Neural cell (in vitro differentiated cells): ENCODE measurements around the gene MAP2K4. TPM values are rescaled to one million over a fixed set of nuclear protein-coding genes. Genes with fewer than 3 reads are reported as not detected.

Experiments used
- H2AFZ ChIP-seq: fragments of 200-600, 300-800 bp; sonication (generic), shearing (Covaris generic); 2 replicates; pipeline ENCODE4 v1.6.0; 2014; ENCODE audit warnings: low read depth, mild to moderate bottlenecking, antibody characterized with exemption, low read length, moderate library complexity
- H3F3A ChIP-seq: fragments of 200-600 bp; shearing (Covaris generic); 2 replicates; pipeline ENCODE4 v1.6.1; 2016; ENCODE audit warnings: mild to moderate bottlenecking, moderate library complexity, mixed read lengths, antibody characterized with exemption, low read length; ENCODE audit not compliant: insufficient read depth, poor library complexity, severe bottlenecking
- H3K27ac ChIP-seq: fragments of 200-600, 300-800 bp; sonication (generic), shearing (Covaris generic); 2 replicates; pipeline ENCODE4 v1.5.1; 2014; ENCODE audit warnings: mild to moderate bottlenecking, low read length, moderate library complexity
- H3K27me3 ChIP-seq: fragments of 300-800, 200-600 bp; sonication (generic), shearing (Covaris generic); 2 replicates; pipeline ENCODE4 v1.6.0; 2014; ENCODE audit warnings: mild to moderate bottlenecking, low read depth, low read length, moderate library complexity; ENCODE audit not compliant: insufficient read depth
- H3K36me3 ChIP-seq: fragments of 300-800, 200-600 bp; sonication (generic), shearing (Covaris generic); 2 replicates; pipeline ENCODE4 v1.5.1; 2014; ENCODE audit warnings: mild to moderate bottlenecking, antibody characterized with exemption, low read length, moderate library complexity; ENCODE audit not compliant: insufficient read depth
- H3K4me2 ChIP-seq: fragments of 300-800, 200-600 bp; sonication (generic), shearing (Covaris generic); 2 replicates; pipeline ENCODE4 v1.6.0; 2014; ENCODE audit warnings: mild to moderate bottlenecking, low read length
- H3K4me3 ChIP-seq: fragments of 300-800, 200-600 bp; sonication (generic), shearing (Covaris generic); 2 replicates; pipeline ENCODE4 v1.5.1; 2014; ENCODE audit warnings: mild to moderate bottlenecking, low read length, moderate library complexity
- H3K79me2 ChIP-seq: fragments of 200-600 bp; shearing (Covaris generic); replicated peaks from 2 replicates; pipeline ENCODE4 v1.6.0; 2014; ENCODE audit warnings: mild to moderate bottlenecking, low read length, moderate library complexity; ENCODE audit not compliant: insufficient read depth
- H3K9ac ChIP-seq: fragments of 300-800, 200-600 bp; sonication (generic), shearing (Covaris generic); 2 replicates; pipeline ENCODE4 v1.6.1; 2016; ENCODE audit warnings: mild to moderate bottlenecking, low read length, mixed read lengths
- H3K9me2 ChIP-seq: fragments of 200-600 bp; shearing (Covaris generic); 2 replicates; pipeline ENCODE4 v1.6.1; 2016; ENCODE audit warnings: mild to moderate bottlenecking, low read length, mixed read lengths; ENCODE audit not compliant: insufficient read depth
- H3K9me3 ChIP-seq: fragments of 200-600, 300-800 bp; sonication (generic), shearing (Covaris generic); 2 replicates; pipeline ENCODE4 v1.6.1; 2016; ENCODE audit warnings: mild to moderate bottlenecking, mixed run types, low read length, moderate library complexity, mixed read lengths
- H4K20me1 ChIP-seq: fragments of 200-600 bp; shearing (Covaris generic); 2 replicates; pipeline ENCODE4 v1.6.1; 2016; ENCODE audit warnings: mild to moderate bottlenecking, mixed run types; ENCODE audit not compliant: insufficient read depth
- EP300 ChIP-seq: fragments of 450-650 bp; conservative IDR thresholded peaks from 2 replicates; pipeline ENCODE4 v1.6.1; 2014; ENCODE audit warnings: antibody characterized with exemption, mild to moderate bottlenecking, moderate library complexity; ENCODE audit not compliant: poor library complexity, severe bottlenecking
- EZH2 ChIP-seq: fragments of 200-600, 300-800 bp; shearing (Covaris generic), sonication (generic); IDR thresholded peaks from 2 replicates; pipeline ENCODE4 v1.6.1; 2014; ENCODE audit warnings: antibody characterized with exemption, low read length, borderline replicate concordance, mild to moderate bottlenecking; ENCODE audit not compliant: insufficient read depth, poor library complexity, severe bottlenecking
- MXI1 ChIP-seq: fragments of 450-650 bp; conservative IDR thresholded peaks from 2 replicates; pipeline ENCODE4 v1.6.1; 2014; ENCODE audit warnings: antibody characterized with exemption, mild to moderate bottlenecking; ENCODE audit not compliant: poor library complexity, severe bottlenecking
- POLR2AphosphoS5 ChIP-seq: IDR thresholded peaks from 2 replicates; pipeline ENCODE4 v1.6.1; 2012
- RAD21 ChIP-seq: fragments of 450-650 bp; conservative IDR thresholded peaks from 2 replicates; pipeline ENCODE4 v1.6.1; 2014; ENCODE audit warnings: antibody characterized with exemption, mild to moderate bottlenecking, moderate library complexity
- REST ChIP-seq: IDR thresholded peaks from 2 replicates; pipeline ENCODE4 v1.6.1; 2012; ENCODE audit warnings: borderline replicate concordance
- SMC3 ChIP-seq: fragments of 450-650 bp; conservative IDR thresholded peaks from 2 replicates; pipeline ENCODE4 v1.6.1; 2014; ENCODE audit warnings: antibody characterized with exemption, mild to moderate bottlenecking, moderate library complexity; ENCODE audit not compliant: poor library complexity
- TAF1 ChIP-seq: IDR thresholded peaks from 2 replicates; pipeline ENCODE4 v1.6.1; 2012; ENCODE audit warnings: low read depth
- polyA plus RNA-seq: library from polyadenylated mRNA; depleted of rRNA; stranded (reverse); fragments of >200 nt; gene quantifications from 2 replicates; pipeline ENCODE4 v1.2.3, GENCODE V29; 2014
- TF ChIP-seq, protein P1 (sequence below): fragments of 450-650 bp; IDR thresholded peaks from 2 replicates; pipeline ENCODE4 v1.5.1; 2014; ENCODE audit warnings: antibody characterized with exemption, mild to moderate bottlenecking, moderate library complexity; ENCODE audit not compliant: poor library complexity, severe bottlenecking

The MAP2K4 gene
- polyA plus RNA-seq, 1 donor from 2014 or later, result 78.4 TPM

DNA sequence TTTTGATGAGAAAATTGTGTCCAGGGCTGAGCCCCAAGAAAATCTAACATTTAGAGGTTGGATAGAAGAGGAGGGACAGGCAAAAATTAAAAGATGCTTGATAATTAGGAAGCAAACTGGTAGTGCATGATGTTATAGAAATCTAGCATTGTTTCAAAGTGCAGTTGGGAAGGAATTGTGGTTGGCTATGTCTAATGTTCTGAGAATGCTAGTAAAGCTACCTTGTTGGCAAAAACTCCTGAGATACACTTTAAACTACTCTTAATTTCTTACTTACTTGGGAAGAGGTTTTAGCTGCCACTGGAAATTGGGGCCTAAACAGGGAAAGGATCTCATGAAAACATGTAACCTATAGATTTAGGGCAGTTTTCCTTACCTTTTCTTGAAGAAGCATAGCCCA is 48.3 kb downstream of the MAP2K4 start:
- Histone ChIP-seq H3K4me3 (peak overlapping the region; percentile 49), H3K9me2 (no peaks in the 10 kb centered on the region), H3F3A (peaks cover 3% of the 10 kb centered on the region), H2AFZ (no peak overlapping the region), H3K36me3 (no peaks in the 10 kb centered on the region), H3K9me3 (no peaks in the 10 kb centered on the region), H3K79me2 (peaks cover 15% of the 10 kb centered on the region), H4K20me1 (no peaks in the 10 kb centered on the region), H3K4me2 (peak overlapping the region; percentile 52), H3K27ac (peak overlapping the region; percentile 81), H3K9ac (peak overlapping the region; percentile 47), H3K27me3 (no peaks in the 10 kb centered on the region)
- TF ChIP-seq TAF1 (no peak), RAD21 (no peak), EZH2 (no peak), MXI1 (no peak), REST (no peak), SMC3 (no peak), EP300 (no peak), POLR2AphosphoS5 (no peak)
- TF ChIP-seq, protein P1, sequence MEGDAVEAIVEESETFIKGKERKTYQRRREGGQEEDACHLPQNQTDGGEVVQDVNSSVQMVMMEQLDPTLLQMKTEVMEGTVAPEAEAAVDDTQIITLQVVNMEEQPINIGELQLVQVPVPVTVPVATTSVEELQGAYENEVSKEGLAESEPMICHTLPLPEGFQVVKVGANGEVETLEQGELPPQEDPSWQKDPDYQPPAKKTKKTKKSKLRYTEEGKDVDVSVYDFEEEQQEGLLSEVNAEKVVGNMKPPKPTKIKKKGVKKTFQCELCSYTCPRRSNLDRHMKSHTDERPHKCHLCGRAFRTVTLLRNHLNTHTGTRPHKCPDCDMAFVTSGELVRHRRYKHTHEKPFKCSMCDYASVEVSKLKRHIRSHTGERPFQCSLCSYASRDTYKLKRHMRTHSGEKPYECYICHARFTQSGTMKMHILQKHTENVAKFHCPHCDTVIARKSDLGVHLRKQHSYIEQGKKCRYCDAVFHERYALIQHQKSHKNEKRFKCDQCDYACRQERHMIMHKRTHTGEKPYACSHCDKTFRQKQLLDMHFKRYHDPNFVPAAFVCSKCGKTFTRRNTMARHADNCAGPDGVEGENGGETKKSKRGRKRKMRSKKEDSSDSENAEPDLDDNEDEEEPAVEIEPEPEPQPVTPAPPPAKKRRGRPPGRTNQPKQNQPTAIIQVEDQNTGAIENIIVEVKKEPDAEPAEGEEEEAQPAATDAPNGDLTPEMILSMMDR, result no peak

DNA sequence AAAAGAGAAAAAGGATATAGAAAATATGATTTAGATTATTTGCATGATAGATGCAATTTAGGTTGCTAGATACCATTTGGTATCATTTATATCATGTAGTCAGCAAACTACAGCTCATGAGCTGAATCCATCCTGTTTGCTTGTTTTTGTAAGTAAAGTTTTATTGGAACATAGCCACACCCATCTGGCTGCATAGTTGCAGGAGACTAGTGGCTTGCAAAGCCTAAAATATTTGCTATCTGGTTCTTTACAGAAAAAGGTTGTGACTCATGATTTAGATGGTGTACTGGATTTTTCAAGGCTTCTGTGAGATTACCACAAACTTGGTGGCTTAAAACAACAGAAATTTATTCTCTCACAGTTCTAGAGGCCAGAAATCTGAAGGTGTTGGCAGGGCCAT is 49.9 kb downstream of the MAP2K4 start:
- peak overlapping the region; percentile 18 for H3K9ac ChIP-seq
- H3F3A ChIP-seq, result peaks cover 3% of the 10 kb centered on the region
- H3K36me3 ChIP-seq, result peaks cover 7% of the 10 kb centered on the region
- no peaks in the 10 kb centered on the region for H3K27me3 ChIP-seq
- peaks cover 11% of the 10 kb centered on the region for H3K79me2 ChIP-seq
- H4K20me1 ChIP-seq, result no peaks in the 10 kb centered on the region
- H3K4me2 ChIP-seq, result no peak overlapping the region
- no peak for TF ChIP-seq MXI1
- TF ChIP-seq, protein P1, result no peak
- no peak for TF ChIP-seq EP300
- TF ChIP-seq POLR2AphosphoS5, result no peak
- TF ChIP-seq EZH2, result no peak
- no peak for TF ChIP-seq RAD21
- TF ChIP-seq SMC3, result no peak
- TF ChIP-seq TAF1, result no peak
- no peak for TF ChIP-seq REST
- H3K4me3 ChIP-seq, result peak overlapping the region; percentile 34
- no peaks in the 10 kb centered on the region for H3K9me2 ChIP-seq
- no peak overlapping the region for H2AFZ ChIP-seq
- H3K9me3 ChIP-seq, result no peaks in the 10 kb centered on the region
- H3K27ac ChIP-seq, result peak overlapping the region; percentile 81
